ENCODE data around the gene SEMA3D.

Gene SEMA3D

DNA sequence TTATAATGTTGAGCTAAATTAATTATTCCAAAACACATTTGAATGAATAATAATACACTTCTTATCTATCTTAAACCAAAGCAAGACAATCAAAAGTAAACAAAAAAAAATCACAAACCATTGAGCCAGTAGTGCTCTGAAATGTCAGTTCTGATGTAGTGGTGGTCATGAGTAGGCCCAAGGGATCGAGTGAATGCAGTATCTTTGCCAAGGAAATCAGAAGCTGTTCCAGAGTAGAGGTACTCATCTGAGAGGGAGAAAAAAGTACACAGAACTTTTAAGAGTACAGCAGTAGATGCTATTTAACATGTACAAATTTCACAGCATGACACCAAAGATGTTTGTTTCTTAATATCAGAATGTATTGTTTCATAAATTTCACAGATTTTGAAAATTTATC is 121.5 kb downstream of the SEMA3D start:
- TF ChIP-seq, protein P1, sequence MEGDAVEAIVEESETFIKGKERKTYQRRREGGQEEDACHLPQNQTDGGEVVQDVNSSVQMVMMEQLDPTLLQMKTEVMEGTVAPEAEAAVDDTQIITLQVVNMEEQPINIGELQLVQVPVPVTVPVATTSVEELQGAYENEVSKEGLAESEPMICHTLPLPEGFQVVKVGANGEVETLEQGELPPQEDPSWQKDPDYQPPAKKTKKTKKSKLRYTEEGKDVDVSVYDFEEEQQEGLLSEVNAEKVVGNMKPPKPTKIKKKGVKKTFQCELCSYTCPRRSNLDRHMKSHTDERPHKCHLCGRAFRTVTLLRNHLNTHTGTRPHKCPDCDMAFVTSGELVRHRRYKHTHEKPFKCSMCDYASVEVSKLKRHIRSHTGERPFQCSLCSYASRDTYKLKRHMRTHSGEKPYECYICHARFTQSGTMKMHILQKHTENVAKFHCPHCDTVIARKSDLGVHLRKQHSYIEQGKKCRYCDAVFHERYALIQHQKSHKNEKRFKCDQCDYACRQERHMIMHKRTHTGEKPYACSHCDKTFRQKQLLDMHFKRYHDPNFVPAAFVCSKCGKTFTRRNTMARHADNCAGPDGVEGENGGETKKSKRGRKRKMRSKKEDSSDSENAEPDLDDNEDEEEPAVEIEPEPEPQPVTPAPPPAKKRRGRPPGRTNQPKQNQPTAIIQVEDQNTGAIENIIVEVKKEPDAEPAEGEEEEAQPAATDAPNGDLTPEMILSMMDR (IDR thresholded peaks at IDR 0.05) = no peak
- no peak for TF ChIP-seq ZFX (IDR thresholded peaks at IDR 0.05; ENCODE audit: borderline replicate concordance)
- no peak overlapping the region for H3K27ac ChIP-seq

GRCh38 chr7:85062651-85063050 is 124.2 kb downstream of the SEMA3D start:
- H3K27ac ChIP-seq = no peak overlapping the region
- TF ChIP-seq ZFX (IDR thresholded peaks at IDR 0.05; ENCODE audit: borderline replicate concordance) = no peak
- TF ChIP-seq, protein P1 (IDR thresholded peaks at IDR 0.05) = no peak

- TF ChIP-seq ZFX (IDR thresholded peaks at IDR 0.05; ENCODE audit: borderline replicate concordance) = no peak
- TF ChIP-seq, protein P1 (IDR thresholded peaks at IDR 0.05) = no peak
- H3K27ac ChIP-seq = no peak overlapping the region
Measured at GRCh38 chr7:85061456-85061855, 125.4 kb downstream of the SEMA3D start.

GRCh38 chr7:85060696-85061095 is 126.2 kb downstream of the SEMA3D start:
- TF ChIP-seq, protein P1 (IDR thresholded peaks at IDR 0.05) = no peak
- TF ChIP-seq ZFX (IDR thresholded peaks at IDR 0.05; ENCODE audit: borderline replicate concordance) = no peak
- no peak overlapping the region for H3K27ac ChIP-seq

- H3K27ac ChIP-seq = no peak overlapping the region
- no peak for TF ChIP-seq ZFX (IDR thresholded peaks at IDR 0.05; ENCODE audit: borderline replicate concordance)
Measured at GRCh38 chr7:85055906-85056305, 130.9 kb downstream of the SEMA3D start.

- TF ChIP-seq, protein P1 (IDR thresholded peaks at IDR 0.05) = no peak
- TF ChIP-seq ZFX (IDR thresholded peaks at IDR 0.05; ENCODE audit: borderline replicate concordance) = no peak
- H3K27ac ChIP-seq = no peak overlapping the region
Measured at GRCh38 chr7:85055196-85055595, 131.7 kb downstream of the SEMA3D start.

DNA sequence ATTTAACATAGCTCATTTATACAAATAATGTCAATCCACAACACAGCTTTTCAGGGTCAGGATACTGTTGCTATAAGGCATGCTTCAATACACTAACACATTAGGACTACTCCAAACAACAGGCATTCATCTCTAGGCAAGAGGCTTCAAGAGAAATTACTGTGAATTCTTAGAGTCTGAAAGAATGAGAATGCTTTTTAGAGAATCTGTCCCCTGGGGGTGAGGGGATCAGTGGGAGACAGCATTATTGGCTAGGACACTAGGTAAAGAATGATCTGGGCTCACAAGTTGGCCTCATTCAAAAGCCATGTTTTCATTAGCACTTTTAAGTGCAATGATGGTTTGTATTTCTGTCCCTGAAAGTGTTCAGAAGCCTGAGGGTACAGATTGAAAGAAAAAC is 132.6 kb downstream of the SEMA3D start:
- TF ChIP-seq, protein P1 (IDR thresholded peaks at IDR 0.05) = no peak
- no peak for TF ChIP-seq ZFX (IDR thresholded peaks at IDR 0.05; ENCODE audit: borderline replicate concordance)
- no peak overlapping the region for H3K27ac ChIP-seq

- TF ChIP-seq, protein P1 (IDR thresholded peaks at IDR 0.05) = no peak
- no peak for TF ChIP-seq ZFX (IDR thresholded peaks at IDR 0.05; ENCODE audit: borderline replicate concordance)
- H3K27ac ChIP-seq = no peak overlapping the region
Measured at GRCh38 chr7:85052894-85053293, 134.0 kb downstream of the SEMA3D start.

All from 22Rv1 (cell line).